Adrenal gland (tissue), 5 donors: Measurements from ENCODE around the gene HCK.
"Not testable (repeated sequence)": the region's sequence is repeated elsewhere in the genome, so short reads cannot be mapped to it uniquely, and the experiment has no call there.

ENCODE experiments used
- POLR2A ChIP-seq, 2 donors: fragments of 450-650 bp; IDR thresholded peaks; one replicate each; pipeline ENCODE4 v1.6.1; 2017; ENCODE audit warnings: antibody characterized with exemption in 2 of 2, mild to moderate bottlenecking in 2 of 2, moderate library complexity in 1 of 2
- TF ChIP-seq, protein P1 (sequence below), 6 experiments: fragments of 450-650 bp in 4 of 6; fragments of 200-600 bp in 2 of 6; sonication (generic) in 1 of 6; IDR thresholded peaks; 1 replicate in 5 of 6; 2 replicates in 1 of 6; pipeline versions ENCODE4 v1.5.1 to v1.8.0; 2016 to 2021; ENCODE audit warnings: antibody characterized with exemption in 6 of 6, mild to moderate bottlenecking in 2 of 6, moderate library complexity in 1 of 6
- donor health status: DM: no; HTN: no; CAD: no.

- TF ChIP-seq, protein P1, sequence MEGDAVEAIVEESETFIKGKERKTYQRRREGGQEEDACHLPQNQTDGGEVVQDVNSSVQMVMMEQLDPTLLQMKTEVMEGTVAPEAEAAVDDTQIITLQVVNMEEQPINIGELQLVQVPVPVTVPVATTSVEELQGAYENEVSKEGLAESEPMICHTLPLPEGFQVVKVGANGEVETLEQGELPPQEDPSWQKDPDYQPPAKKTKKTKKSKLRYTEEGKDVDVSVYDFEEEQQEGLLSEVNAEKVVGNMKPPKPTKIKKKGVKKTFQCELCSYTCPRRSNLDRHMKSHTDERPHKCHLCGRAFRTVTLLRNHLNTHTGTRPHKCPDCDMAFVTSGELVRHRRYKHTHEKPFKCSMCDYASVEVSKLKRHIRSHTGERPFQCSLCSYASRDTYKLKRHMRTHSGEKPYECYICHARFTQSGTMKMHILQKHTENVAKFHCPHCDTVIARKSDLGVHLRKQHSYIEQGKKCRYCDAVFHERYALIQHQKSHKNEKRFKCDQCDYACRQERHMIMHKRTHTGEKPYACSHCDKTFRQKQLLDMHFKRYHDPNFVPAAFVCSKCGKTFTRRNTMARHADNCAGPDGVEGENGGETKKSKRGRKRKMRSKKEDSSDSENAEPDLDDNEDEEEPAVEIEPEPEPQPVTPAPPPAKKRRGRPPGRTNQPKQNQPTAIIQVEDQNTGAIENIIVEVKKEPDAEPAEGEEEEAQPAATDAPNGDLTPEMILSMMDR (IDR thresholded peaks at IDR 0.05): not testable (repeated sequence)
- not testable (repeated sequence) for TF ChIP-seq POLR2A (IDR thresholded peaks at IDR 0.05)
Observed at GRCh38 chr20:32033721-32034120, 18.3 kb upstream of the HCK start.
